ENCODE measurements around the gene MCM9. TPM values are rescaled to one million over a fixed set of nuclear protein-coding genes. Genes with fewer than 3 reads are reported as not detected.

Gene MCM9
- total RNA-seq, 1 experiment from 2014 or later: 14.9 TPM

DNA sequence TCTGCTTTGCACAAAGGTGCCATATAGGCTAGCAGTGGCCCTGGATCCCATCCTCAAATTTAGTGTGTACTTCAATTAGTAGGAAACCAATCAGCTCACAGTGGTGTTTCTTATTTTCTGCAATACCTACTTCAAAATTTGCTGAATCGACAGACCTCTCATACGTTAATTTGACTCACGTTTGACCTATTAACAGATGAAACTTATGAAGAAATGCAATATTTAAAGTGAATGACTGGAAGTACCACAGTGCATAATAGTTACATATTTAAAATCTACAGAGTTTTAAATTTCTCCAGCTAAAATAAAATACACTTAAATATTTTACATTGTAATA, 47.6 kb upstream of the MCM9 start:
- TF ChIP-seq CREM (CRISPR knock-in tag; IDR thresholded peaks at IDR 0.05): no peak
- no peak for TF ChIP-seq TCF7 (CRISPR knock-in tag; IDR thresholded peaks at IDR 0.05; ENCODE audit: low read depth)
- no peak for TF ChIP-seq NR3C1 (CRISPR knock-in tag; conservative IDR thresholded peaks at IDR 0.05; ENCODE audit: low read depth)
- TF ChIP-seq, protein P1, sequence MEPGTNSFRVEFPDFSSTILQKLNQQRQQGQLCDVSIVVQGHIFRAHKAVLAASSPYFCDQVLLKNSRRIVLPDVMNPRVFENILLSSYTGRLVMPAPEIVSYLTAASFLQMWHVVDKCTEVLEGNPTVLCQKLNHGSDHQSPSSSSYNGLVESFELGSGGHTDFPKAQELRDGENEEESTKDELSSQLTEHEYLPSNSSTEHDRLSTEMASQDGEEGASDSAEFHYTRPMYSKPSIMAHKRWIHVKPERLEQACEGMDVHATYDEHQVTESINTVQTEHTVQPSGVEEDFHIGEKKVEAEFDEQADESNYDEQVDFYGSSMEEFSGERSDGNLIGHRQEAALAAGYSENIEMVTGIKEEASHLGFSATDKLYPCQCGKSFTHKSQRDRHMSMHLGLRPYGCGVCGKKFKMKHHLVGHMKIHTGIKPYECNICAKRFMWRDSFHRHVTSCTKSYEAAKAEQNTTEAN (CRISPR knock-in tag; IDR thresholded peaks at IDR 0.05): no peak
- TF ChIP-seq EMX1 (CRISPR knock-in tag; IDR thresholded peaks at IDR 0.05): no peak
- TF ChIP-seq NFATC4 (CRISPR knock-in tag; IDR thresholded peaks at IDR 0.05): no peak
- TF ChIP-seq, protein P2, sequence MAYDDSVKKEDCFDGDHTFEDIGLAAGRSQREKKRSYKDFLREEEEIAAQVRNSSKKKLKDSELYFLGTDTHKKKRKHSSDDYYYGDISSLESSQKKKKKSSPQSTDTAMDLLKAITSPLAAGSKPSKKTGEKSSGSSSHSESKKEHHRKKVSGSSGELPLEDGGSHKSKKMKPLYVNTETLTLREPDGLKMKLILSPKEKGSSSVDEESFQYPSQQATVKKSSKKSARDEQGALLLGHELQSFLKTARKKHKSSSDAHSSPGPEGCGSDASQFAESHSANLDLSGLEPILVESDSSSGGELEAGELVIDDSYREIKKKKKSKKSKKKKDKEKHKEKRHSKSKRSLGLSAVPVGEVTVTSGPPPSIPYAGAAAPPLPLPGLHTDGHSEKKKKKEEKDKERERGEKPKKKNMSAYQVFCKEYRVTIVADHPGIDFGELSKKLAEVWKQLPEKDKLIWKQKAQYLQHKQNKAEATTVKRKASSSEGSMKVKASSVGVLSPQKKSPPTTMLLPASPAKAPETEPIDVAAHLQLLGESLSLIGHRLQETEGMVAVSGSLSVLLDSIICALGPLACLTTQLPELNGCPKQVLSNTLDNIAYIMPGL (CRISPR knock-in tag; IDR thresholded peaks at IDR 0.05): no peak
- TF ChIP-seq, protein P3, sequence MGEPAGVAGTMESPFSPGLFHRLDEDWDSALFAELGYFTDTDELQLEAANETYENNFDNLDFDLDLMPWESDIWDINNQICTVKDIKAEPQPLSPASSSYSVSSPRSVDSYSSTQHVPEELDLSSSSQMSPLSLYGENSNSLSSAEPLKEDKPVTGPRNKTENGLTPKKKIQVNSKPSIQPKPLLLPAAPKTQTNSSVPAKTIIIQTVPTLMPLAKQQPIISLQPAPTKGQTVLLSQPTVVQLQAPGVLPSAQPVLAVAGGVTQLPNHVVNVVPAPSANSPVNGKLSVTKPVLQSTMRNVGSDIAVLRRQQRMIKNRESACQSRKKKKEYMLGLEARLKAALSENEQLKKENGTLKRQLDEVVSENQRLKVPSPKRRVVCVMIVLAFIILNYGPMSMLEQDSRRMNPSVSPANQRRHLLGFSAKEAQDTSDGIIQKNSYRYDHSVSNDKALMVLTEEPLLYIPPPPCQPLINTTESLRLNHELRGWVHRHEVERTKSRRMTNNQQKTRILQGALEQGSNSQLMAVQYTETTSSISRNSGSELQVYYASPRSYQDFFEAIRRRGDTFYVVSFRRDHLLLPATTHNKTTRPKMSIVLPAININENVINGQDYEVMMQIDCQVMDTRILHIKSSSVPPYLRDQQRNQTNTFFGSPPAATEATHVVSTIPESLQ (CRISPR knock-in tag; IDR thresholded peaks at IDR 0.05): no peak
- TF ChIP-seq, protein P4, sequence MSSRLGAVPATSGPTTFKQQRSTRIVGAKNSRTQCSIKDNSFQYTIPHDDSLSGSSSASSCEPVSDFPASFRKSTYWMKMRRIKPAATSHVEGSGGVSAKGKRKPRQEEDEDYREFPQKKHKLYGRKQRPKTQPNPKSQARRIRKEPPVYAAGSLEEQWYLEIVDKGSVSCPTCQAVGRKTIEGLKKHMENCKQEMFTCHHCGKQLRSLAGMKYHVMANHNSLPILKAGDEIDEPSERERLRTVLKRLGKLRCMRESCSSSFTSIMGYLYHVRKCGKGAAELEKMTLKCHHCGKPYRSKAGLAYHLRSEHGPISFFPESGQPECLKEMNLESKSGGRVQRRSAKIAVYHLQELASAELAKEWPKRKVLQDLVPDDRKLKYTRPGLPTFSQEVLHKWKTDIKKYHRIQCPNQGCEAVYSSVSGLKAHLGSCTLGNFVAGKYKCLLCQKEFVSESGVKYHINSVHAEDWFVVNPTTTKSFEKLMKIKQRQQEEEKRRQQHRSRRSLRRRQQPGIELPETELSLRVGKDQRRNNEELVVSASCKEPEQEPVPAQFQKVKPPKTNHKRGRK (CRISPR knock-in tag; IDR thresholded peaks at IDR 0.05; ENCODE audit: borderline replicate concordance): no peak
- Mint-ChIP-seq H3K4me1 (peaks cover 8% of the 10 kb centered on the region), H3K4me3 (no peak overlapping the region), H3K27ac (no peak overlapping the region), H3K36me3 (peaks cover 17% of the 10 kb centered on the region), H3K27me3 (ENCODE audit: low read depth) (no peaks in the 10 kb centered on the region), H3K9me3 (no peaks in the 10 kb centered on the region)
- DNase-seq (ENCODE audit: low spot score) (no peak), ATAC-seq (no peak)
- ChIA-PET CTCF (no interaction called here), POLR2A (interaction anchor here (0.6 kb wide), 1 partner anchor 37 kb away, joined by 3 read pairs; no protein-coding TSS in a partner anchor)

DNA sequence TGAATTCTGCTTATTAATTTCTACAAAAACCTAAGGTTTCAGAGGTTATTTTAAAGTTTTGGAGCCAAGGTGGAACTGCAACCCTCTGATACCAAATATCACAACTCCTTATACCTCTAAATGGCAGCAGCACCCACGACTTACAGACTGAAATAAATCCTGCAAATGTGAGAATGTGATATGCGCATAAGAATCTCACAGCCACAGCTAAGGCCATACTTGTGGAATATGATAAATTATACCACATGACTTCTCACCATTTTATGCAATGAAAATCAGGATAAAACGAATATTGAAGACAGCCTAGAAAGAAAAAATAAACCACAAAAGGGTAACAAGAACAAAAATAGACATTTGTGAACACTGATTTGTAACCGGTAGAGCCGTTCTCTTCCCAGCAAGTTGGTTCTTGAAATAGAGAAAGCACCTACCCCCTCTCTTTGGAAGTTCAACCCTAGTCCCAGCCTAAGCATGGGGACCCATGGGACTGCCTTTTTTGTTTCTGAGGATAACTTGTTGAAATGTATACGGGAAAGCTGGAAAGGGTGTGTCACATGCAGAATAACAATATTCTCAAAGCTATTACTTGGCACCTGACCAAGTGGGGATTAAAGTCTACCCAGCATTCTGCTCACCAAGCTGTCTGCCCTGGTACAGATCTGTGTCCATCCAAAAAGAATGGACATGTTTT, 47.1 kb upstream of the MCM9 start:
- TF ChIP-seq PRRX2 (CRISPR knock-in tag; IDR thresholded peaks at IDR 0.05) (no peak), SMAD3 (CRISPR knock-in tag; IDR thresholded peaks at IDR 0.05; ENCODE audit: borderline replicate concordance) (no peak), CREB1 (CRISPR knock-in tag; IDR thresholded peaks at IDR 0.05) (no peak), ZBTB21 (CRISPR knock-in tag; IDR thresholded peaks at IDR 0.05; ENCODE audit: borderline replicate concordance) (no peak), ZNF671 (CRISPR knock-in tag; IDR thresholded peaks at IDR 0.05) (no peak)
- TF ChIP-seq, protein P5, sequence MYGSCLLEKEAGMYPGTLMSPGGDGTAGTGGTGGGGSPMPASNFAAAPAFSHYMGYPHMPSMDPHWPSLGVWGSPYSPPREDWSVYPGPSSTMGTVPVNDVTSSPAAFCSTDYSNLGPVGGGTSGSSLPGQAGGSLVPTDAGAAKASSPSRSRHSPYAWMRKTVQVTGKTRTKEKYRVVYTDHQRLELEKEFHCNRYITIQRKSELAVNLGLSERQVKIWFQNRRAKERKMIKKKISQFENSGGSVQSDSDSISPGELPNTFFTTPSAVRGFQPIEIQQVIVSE (CRISPR knock-in tag; IDR thresholded peaks at IDR 0.05; ENCODE audit: borderline replicate concordance): no peak
- TF ChIP-seq, protein P6, sequence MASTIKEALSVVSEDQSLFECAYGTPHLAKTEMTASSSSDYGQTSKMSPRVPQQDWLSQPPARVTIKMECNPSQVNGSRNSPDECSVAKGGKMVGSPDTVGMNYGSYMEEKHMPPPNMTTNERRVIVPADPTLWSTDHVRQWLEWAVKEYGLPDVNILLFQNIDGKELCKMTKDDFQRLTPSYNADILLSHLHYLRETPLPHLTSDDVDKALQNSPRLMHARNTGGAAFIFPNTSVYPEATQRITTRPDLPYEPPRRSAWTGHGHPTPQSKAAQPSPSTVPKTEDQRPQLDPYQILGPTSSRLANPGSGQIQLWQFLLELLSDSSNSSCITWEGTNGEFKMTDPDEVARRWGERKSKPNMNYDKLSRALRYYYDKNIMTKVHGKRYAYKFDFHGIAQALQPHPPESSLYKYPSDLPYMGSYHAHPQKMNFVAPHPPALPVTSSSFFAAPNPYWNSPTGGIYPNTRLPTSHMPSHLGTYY (CRISPR knock-in tag; IDR thresholded peaks at IDR 0.05): no peak
- TF ChIP-seq, protein P1 (CRISPR knock-in tag; IDR thresholded peaks at IDR 0.05): no peak
- no peaks in the 10 kb centered on the region for H3K9me3 Mint-ChIP-seq
- ChIA-PET POLR2A (interaction anchor here (0.6 kb wide), 2 partner anchors 36 to 96 kb away, joined by 3 to 4 read pairs; no protein-coding TSS in a partner anchor), CTCF (no interaction called here)
- H3K27ac Mint-ChIP-seq: no peak overlapping the region
- ATAC-seq (no peak), DNase-seq (ENCODE audit: low spot score) (no peak)
- no peak overlapping the region for H3K4me3 Mint-ChIP-seq
- peaks cover 17% of the 10 kb centered on the region for H3K36me3 Mint-ChIP-seq
- H3K4me1 Mint-ChIP-seq: peaks cover 8% of the 10 kb centered on the region
- H3K27me3 Mint-ChIP-seq (ENCODE audit: low read depth): no peaks in the 10 kb centered on the region

Measured in WTC11 (cell line).